Stimulated activated CD4-positive, alpha-beta T cell treated with anti-CD3 and anti-CD28 coated beads, Interleukin-1b, Interleukin-23, amount 100 ng/mL, for 24 hours (primary cell): ENCODE measurements around the gene TEX47.

Experiments
- DNase-seq, 4 experiments: peaks; one replicate each; pipeline ENCODE4 v3.0.0-alpha.2; 2020; ENCODE audit warnings: low read depth in 4 of 4, low spot score in 1 of 4

The TEX47 gene

GRCh38 chr7:88756802-88757201 is 38.7 kb downstream of the TEX47 start:
- no peak for DNase-seq

- no peak for DNase-seq
Observed at GRCh38 chr7:88746126-88746525, 49.4 kb downstream of the TEX47 start.
